GM18951 (cell line): ENCODE data around the gene ALDH1A3.

Experiments used
- POLR2A ChIP-seq: IDR thresholded peaks from 4 replicates; pipeline ENCODE4 v1.6.1; 2011; ENCODE audit warnings: mild to moderate bottlenecking; ENCODE audit not compliant: insufficient read length, insufficient read depth; ENCODE audit errors: extremely low read depth
- in situ Hi-C: fragments of 300-500 bp; cut with MboI; formaldehyde crosslinking; loops from one replicate; pipeline ENCODE4 v1.12.0; 2022; ENCODE audit warnings: low sequenced_read_pairs, mixed read lengths, inconsistent platforms; ENCODE audit not compliant: unreplicated experiment

ALDH1A3 gene

GRCh38 chr15:100881573-100882336, 2.1 kb downstream of the ALDH1A3 start:
- no peak for TF ChIP-seq POLR2A
- in situ Hi-C loops = no loop called here

- in situ Hi-C loops = no loop called here
- no peak for TF ChIP-seq POLR2A
Observed at GRCh38 chr15:100885116-100885515, 5.5 kb downstream of the ALDH1A3 start.

GRCh38 chr15:100885811-100886210, 6.2 kb downstream of the ALDH1A3 start:
- in situ Hi-C loops = no loop called here
- TF ChIP-seq POLR2A = no peak

DNA sequence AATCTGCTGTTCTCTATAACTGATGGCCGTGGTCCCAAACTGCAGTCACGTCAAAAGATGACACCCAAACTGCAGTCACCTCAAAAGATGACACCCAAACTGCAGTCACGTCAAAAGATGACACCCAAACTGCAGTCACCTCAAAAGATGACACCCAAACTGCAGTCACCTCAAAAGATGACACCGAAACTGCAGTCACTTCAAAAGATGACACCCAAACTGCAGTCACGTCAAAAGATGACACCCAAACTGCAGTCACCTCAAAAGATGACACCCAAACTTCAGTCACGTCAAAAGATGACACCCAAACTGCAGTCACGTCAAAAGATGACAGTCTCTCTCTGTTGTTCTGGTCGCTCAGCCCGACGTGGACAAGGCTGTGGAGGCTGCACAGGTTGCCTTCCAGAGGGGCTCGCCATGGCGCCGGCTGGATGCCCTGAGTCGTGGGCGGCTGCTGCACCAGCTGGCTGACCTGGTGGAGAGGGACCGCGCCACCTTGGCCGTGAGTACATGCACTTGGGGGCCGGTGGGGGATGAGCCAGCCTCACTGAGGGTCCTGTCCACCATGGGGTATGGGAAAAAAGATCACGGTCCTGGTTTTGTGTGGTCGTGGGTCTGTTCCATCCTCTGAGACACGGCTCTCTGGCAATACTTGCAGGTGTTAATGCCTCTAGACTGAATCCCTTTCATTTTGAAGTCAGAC, 7.7 kb downstream of the ALDH1A3 start:
- in situ Hi-C loops = no loop called here
- no peak for TF ChIP-seq POLR2A

DNA sequence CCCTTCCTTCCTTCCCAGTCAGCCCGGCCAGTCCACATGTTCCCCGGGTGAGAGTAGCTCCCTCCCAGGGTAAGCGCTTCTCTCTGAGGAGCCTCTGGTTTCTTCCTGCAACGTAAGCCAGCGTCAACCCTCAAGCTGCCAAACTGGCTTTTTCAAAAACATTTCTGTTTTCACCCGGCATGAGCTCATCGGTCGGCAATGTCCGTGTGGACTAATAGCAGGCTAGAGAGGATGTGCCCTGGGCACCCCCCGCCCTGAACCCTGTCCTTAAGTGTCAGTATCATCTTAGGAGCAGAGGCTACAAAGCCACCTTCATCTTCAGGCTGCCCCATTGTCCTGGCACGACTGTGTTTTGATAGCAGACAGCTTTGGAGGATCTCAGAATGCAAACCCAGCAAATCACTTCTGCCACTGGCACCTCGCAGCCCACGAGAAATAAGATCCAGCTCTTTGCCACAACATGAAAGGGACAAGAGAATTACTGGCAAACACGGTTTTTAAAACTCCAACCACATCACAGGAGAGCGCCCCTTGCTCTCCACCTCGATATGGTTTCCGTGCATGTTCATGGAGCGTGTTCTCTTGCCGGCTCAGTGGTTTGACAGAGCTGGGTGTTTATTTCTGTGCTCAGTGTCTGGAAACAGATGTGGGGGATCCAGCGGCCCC, 9.9 kb downstream of the ALDH1A3 start:
- in situ Hi-C loops = no loop called here
- no peak for TF ChIP-seq POLR2A

DNA sequence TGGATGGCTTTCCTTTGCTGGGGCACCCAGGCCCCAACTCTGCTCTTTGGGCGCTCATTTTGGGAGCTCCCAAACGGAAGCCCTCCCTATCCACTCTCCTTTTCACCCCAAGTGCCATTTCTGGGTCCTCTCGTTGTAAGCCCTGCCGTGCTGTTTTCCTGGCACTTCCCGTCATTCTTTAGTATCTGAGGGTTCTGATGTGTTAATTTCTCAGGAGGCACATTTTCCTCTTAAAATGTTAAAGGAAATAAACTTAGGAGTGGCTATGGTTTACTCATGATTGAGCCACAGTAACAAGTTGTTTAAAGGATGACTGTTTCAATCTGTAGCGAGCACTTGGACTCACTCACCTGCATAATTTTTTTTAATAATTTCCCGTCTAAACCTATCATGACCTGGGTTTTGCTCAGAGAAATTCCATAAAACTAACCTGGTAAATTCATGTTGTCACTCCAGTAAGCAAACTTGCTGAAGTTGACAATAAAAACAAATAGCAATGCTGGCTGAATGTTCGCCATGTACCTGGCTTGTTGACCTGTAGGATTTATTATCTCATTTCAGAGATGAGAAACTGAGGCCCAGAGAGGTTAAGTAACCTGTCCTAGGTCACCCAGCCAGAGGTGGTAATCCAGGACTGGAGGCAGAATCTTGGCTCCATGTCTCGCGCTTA, 10.6 kb downstream of the ALDH1A3 start:
- in situ Hi-C loops = no loop called here
- no peak for TF ChIP-seq POLR2A

DNA sequence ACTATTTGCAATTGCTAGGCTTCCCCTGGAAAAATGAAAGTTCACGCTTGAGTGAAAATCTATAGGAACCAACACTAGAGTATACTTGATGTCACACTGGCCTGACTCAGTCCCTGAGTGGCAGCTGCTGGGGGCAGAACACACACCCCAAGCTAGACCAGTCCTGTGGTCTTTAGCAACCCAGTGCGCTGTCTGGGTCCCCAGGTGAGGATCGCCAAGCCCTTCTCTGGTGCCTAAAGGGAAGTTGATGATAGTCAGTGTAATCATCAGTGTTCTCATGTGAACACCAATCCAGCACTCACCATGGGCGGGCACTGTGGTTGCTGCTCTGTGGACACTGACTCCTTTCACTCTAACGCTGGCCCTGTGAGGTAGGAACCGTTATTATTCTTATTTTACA, 11.2 kb downstream of the ALDH1A3 start:
- TF ChIP-seq POLR2A = no peak
- in situ Hi-C loops = no loop called here

DNA sequence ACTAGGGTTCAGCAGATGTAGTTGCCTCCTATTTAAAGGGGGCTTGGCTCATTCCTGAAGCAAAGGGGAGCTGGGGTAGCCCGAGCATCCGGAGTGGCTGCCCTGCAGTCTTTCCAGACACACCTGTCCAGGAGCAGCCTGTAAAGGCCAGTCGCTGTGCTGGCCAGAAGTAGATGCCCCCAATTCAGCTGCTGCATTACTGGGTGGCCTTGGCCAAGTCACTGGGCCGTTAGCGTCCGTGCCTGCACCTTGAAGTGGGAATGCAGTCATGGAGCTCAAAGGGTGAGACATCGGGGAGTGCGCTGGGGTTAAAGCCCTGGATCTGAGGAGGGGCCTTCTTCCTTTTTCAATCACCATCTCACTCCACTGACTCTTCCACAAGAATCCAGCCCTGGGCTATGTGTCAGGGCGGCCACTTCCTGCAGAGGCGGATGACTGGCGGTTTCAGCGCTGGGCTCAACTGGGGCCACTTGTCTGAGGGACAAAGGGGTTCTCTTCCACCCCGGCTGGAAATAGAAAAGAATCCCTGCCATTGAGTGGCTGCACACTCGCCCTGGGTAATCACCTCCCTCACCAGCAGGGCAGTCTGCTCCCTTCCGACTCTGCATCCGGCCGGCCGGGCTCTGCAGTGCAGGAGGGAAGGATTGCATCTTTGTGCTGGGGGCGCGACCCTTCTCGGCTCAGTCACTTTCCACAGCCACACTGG, 11.8 kb downstream of the ALDH1A3 start:
- no peak for TF ChIP-seq POLR2A
- in situ Hi-C loops = no loop called here

GRCh38 chr15:100892013-100892355, 12.4 kb downstream of the ALDH1A3 start:
- in situ Hi-C loops = no loop called here
- no peak for TF ChIP-seq POLR2A

- in situ Hi-C loops = no loop called here
- TF ChIP-seq POLR2A = no peak
Observed at GRCh38 chr15:100893261-100893963, 13.8 kb downstream of the ALDH1A3 start.

DNA sequence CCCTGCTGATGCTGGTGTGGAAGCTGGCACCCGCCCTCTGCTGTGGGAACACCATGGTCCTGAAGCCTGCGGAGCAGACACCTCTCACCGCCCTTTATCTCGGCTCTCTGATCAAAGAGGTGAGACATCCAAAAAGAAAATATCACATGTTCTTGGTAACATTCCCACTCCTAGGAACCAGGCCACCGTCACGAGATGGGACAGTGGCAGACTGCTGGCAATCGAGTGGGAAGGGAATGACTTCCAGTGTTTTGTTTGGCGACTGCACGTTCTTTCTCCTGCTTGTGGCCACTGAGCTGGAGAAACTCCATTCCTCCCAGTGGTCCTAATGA, 14.3 kb downstream of the ALDH1A3 start:
- TF ChIP-seq POLR2A = no peak
- in situ Hi-C loops = no loop called here

GRCh38 chr15:100895721-100896120, 16.1 kb downstream of the ALDH1A3 start:
- TF ChIP-seq POLR2A = no peak
- in situ Hi-C loops = no loop called here
